SKM-1 (cell line): ENCODE data around the gene WARS2.

Experiments
- DNase-seq: peaks from one replicate; lab custom pipeline; 2025; ENCODE audit not compliant: unreplicated experiment; lab: John Stamatoyannopoulos, UW

The WARS2 gene

DNA sequence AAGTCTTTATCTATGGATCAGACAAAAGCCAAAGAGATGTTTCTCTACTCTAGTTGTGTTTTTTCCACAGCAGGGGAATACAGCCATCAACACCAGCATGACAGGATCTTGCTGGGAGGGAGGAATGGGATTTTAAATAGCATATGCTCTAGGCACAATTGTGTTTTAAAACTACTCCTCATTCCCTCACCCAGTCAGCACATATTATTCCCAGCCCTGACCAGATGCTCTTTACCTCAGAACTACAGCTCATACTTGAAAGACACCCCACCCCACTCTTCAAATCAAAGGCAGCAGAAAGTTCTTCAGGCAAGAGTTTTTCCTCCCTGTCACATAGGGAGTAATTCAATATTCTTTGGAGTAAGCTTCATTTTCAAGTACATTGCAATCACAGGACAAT, 106.1 kb downstream of the WARS2 start:
- DNase-seq = no peak

DNA sequence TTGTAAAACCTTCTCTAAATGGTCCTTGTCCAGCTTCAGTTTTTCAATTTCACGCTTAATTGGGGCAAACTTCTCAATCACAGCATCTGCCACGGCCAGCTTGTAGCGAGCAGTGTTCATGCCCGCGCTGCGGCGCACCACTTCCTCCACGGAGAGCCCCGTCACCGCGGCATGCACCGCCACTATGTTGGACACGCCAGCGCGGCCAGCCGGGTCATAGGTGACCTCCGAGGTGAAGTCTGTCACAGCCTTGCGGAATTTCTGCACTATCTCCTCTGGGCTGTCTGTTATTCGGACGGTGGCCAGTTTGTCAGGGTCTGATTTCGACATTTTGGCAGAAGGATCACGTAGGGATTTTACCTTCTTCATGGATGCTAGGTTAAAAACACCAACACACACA, 107.5 kb downstream of the WARS2 start:
- no peak for DNase-seq

DNA sequence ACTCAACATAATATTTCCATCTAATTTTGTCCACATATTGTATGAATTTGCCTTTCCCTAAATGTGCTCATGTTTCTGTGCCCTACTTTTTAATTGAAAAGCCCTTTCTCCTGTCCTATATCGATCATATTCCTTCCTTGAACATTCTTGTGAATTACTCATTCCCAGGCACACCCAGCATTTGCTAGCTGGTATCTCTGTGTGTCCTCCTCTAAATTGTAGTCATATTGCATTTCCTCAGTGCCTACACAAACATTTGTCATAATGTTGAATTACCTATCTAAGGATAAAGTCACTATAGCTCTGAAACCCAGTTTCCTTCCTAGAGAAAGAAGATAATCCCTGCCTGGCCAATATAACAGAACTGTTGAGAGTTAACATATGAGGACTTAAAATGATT, 112.7 kb downstream of the WARS2 start:
- no peak for DNase-seq

DNA sequence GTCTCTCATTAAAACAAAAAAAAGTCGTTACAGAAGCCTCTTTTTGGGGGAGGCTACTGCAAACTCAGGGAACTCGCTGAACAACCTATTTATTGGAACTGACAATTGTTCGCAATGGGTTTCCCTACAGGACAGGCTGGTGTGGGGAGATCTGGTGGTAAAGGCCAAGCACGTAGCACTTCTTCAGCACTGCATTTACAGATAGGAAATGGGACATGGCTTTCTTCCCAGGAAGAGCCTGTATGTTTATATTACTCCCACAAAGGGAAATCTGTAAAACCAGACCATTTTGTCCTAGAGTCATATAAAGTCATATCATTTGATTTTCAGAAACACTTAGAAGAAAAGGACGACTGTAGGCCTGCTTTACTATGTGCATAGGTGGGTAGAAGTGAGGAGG, 113.5 kb downstream of the WARS2 start:
- no peak for DNase-seq

DNA sequence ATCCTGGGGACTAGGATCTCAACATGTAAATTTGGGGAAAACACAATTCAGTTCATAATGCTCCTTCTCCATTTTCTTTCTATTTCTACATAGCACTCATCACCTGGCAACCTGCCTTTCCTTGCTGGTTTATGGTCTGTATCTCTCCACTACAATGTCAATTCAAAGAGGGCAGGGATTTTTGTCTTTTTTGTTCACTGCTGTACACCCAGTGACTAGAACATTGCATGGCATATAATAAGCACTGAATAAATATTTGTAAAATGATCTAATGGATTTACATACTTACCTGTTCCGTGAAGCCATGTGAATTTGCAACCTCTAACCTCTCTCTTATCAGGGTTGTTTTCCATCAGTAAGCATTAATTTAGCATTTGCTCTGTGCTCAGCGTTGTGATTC, 124.9 kb downstream of the WARS2 start:
- DNase-seq = no peak

DNA sequence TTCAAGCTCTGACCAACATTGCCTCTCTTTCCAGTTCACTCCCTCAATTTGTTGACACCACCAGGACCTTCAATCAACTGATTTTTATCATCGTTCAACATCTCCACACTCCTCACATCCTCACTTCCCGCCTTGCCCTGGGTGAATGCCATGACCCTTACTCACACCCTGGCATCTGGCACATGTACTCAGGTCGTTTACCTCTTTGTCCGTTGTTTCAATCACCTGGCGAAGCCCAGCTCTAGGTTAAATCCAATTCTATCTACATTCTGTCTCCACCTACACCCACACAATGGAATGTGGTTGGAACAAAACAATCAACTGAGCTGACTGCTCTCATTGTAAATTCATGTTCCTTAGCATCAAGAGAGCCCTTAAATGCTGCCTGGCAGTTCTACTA, 128.1 kb downstream of the WARS2 start:
- DNase-seq = no peak

DNA sequence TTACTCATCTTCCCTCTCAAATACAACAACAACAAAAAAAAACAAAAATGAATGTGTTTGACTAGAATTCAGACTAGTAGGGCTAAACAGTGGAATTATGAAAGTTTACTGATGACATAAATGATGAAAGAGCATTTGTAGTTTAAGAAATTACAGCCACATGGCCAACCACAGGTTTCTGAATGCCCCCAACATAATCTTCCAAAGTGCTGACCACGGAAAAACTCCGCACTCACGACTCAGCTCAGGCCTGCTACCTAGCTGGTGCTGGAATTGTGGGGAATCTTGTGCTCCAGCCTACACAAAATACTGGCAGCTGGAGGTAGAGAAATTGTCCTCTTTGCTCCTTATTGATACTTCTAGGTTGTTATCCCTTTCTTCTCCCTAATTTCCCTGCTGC, 128.7 kb downstream of the WARS2 start:
- no peak for DNase-seq

DNA sequence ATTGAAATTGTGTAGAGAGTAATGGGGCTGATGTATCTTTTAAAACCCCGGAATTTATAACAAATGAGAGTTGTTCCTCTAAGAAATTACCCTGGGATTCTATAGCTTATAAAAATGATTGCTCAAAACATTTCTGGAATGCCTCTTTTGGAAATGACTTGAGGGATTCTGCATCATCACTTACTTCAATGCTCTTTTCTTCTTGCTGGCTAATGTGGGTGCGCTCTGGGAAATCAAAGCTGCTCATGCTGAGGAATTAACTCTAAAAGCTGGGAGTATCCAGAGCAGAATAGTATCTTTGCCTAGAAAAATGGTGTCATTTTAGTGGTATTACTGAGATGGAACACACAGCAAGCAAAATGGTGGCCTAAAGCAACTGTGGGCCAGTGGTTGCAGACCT, 129.3 kb downstream of the WARS2 start:
- no peak for DNase-seq

DNA sequence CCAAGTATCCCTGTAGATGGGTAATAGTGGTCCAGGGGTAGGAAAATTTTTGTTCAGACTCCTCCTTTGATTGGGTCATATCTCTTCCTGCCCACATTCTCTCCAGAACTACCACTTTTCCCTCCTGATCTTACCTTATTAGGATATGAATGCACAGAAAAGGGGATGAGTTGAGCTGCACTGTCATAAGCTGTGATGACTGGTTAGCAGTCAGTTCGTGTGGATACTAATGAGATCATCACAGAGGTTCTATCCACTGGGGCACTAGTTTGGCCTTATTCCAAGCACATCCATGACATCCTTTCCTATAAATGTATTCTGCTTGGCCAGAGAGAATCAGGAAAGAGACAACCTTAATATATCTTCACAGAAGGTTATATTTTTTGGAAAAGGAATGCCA, 130.3 kb downstream of the WARS2 start:
- DNase-seq = no peak

DNA sequence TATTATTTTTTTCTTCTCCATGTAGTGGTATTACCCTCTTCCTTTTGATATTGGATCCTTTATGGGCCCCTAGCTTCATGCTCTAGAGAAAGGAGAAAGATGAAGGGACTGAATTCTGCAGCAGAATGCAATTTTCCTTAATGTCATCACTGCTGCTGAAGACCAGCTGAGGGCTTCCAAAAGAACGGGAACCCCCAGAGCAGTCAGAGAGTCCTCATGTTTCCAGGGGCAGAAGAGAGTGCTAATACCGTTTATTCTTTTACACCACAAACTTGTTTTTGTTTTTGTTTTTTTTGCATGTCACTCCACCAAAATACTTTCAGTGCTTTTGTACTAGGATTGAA, 131.2 kb downstream of the WARS2 start:
- no peak for DNase-seq

DNA sequence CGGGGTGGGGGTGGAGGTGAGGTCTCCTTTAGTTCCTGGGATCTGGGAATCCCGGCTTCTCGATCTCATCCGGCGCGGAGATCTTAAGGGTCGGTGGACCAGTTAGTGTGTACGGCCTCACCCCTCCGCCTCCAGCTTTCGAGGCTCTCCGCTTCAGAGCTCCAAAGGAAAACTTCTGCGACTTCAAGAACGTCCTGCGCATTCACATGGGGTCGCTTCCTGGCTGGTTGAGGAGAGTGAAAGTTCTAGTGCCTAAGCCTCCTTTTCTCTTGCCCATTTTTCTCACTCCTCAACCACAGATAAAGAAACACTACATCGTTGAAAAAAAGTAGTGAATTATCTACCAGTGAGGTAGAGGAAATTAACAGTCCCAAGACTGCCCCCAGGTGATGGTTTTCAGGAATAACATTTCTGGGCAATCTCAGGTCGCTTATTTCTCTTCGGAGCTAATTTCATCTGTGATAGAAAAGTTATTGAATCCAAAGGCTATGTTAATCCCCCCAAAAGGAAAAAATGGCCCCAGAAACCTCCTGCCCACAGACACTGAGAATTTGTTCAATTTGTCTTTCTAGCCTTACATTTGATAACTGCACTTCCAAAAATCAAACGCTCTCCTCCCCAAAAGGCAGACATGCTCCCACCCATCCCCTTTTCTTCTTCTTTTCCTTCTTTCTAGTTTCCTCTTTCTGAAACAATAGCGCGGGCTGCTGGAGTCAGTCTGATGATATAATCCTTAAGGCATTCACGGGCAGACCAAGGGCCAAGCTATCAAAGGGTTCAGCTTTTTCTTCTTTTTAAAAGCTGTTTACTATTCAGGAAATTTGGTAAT, 131.8 kb downstream of the WARS2 start:
- peak; percentile 16 for DNase-seq

DNA sequence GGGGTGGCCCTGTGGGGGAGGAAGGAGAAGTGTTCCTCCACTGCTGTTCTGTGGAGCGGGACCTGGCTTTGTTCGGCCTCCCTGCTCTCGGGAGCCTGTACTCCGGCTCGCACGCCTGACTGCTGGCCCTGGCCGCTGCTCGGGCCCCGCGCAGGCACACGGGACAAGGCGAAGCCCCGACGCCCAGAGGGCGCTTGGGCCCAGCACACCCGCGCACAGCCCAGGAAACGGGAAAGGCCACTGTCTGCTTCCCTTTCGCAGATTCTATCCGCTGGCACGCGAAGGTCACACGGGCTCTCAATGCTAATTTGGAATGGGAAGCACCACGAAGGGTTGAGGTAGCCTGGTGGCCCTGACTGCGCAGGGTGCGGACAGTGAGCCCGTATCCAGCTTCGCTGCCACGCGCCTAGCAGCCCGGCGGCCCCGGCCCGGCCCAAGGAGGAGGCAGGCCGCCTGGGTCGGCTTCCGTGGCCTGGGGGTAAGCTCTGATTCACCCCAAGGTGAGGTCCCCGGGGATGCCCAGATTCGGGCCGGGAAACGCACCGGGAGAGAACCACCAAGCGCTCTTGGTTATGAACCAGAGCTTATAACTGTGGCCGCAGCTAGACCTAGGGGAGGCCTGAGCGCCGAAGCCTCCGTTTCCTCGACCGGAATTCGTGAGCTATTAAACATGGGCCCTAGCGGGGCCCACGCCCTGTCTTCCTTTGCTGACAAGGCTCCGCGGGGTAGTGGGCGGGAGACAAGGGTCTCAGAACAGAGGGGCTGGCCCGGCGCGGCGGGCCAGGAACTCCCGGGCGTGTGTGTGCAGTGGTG, 132.6 kb downstream of the WARS2 start:
- DNase-seq = no peak

DNA sequence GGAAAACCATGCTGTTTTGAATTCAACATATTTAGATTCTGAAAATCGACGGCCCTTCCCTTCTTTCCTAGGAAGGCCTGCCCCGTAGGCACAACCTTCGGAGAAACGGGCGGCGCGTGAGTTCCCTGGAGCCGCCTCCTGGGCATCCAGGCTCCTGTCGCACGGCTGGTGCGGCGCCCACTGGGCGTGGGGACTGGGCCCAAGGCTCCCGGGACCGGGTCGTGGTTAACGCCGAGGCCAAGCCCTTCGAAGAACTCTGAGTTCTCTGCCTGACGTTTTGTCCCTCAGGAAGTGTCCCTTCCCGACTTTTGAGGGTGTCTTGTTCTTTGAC, 133.1 kb downstream of the WARS2 start:
- DNase-seq = no peak

DNA sequence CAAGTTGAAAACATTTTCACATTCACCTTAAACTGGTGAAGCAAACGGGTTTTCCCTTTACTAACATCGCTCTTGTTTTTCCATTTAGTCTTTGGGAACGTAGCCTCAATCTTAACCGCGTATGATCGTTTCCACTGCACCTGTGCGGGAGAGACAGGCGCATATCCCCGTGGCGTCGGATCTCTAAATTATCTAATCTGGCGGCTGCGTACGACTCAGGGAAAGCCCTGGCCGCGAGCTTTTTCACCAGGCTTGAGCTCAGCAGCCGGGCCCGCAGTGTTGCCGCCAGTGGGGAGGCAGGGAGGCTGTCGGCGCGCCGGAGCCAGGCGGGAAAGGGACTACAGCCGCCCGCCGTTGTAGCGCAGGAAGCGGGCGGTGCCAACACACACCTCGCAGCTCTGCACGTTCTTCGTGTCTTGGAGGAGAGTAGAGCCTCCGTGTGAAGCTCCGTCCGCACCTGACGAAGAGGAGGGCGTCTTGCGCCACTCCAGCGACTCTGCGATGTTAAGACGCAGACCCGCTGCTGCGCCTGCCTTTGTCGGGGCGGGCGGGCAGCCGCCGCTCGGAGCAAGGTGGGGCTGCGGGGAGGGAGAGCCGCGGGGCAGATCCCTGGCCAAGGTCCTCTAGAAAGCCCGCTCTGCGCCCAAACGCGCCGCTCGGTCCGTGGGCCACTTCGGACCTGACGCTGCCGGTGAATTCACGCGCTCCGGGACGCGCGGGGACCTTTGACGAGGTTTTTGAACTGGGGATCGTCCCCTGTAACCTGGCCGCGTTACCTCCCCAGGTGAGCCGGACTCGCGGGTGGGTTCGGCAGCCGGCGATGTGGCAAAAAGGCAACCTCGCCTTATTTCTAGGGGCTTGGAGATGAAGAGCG, 133.8 kb downstream of the WARS2 start:
- DNase-seq = no peak

DNA sequence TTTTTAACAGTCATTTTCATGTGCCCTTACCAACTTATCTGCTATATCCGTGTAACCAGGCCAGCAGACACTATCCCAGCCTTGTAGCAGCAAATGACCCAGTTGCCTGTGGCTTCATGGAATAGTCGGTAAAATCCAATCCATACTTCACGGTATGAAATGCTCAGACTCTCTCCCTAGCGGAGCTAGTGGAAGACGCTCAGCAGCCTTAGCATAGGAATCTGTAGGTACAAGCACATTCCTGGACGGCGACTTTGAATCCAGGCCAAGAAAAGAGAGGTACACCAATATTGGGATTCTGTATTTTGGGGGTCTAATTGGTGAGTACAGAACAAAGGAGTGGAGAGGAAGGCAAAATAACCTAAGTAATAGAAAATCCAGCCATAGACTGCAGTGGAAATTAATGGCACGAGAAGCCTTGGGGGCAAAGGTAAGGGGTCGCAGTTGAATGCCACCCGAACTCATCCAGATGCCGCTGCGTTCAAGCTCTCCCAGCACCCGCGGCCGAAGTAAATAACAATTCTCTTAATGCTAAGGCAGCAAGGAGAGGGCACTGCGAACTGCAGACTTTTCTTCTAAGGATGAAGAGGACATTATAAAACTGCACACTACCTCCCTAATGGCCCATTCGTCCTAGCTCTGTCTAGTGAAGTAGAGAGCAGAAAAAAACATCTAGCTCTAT, 134.6 kb downstream of the WARS2 start:
- DNase-seq = no peak

DNA sequence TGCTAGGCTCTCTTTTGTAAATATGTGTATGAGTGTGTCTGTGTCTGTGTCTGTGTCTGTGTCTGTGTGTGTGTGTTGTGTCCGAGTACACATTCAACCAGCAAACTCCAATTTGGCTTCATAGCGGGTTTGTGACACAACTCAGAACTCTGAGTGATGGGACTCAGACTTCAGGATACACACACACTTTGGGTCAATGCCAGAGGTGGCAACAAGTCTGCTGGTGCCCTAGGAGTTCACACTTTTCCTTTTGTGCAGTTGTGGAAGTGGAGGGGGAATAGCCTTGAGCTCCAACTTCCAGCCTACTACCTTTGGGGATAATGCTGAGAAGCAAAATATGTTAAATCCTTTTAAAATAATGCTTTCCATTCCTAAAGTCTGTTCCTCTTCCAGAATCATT, 135.7 kb downstream of the WARS2 start:
- DNase-seq = no peak

DNA sequence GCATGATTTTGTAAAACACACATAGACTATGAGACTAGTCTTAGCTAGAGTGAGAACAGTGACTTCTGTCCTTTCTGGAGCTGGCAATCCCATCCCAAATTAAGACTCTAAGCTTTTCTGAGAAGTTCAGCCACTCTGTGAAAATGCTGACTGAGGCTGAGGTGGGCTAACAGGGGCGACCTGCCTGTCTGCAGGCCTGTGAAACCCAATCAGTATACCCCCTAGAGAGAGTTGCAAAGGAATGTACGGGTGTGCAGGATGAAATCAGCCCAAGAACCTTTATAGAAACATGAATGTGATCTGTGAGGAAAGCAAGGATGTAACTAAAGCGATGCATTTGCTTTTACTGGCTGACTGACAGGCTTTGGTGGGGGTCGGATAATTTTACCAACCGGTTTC, 136.3 kb downstream of the WARS2 start:
- DNase-seq = no peak

DNA sequence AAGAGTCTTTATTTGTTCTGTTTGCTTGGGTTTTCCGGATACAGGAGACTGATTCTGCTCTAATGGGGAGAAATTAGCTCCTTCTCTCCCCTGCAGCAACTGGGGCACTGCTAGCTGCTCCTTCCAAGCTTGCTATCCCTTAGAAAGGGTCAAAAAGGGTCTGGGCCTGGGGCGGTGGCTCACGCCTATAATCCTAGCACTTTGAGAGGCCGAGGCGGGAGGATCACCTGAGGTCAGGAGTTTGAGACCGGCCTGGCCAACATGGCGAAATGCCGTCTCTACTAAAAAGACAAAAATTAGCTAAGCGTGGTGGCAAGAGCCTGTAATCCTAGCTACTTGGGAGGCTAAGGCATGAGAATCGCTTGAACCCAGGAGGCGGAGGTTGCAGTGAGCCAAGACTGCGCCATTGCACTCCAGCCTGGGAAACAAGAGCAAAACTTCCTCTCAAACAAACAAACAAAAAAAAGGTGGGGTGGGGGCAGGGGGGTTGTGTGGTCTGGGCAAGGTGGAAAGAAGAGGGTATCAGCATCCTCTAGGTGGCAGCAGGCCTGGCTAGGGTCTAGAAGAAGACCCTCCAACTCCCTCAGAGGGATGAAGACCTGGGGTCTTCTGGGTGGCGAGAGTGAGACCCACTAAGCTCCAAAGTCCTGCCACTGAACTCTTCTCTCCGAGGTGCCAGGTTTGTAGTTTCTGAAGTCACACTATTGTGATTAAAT, 136.9 kb downstream of the WARS2 start:
- no peak for DNase-seq

DNA sequence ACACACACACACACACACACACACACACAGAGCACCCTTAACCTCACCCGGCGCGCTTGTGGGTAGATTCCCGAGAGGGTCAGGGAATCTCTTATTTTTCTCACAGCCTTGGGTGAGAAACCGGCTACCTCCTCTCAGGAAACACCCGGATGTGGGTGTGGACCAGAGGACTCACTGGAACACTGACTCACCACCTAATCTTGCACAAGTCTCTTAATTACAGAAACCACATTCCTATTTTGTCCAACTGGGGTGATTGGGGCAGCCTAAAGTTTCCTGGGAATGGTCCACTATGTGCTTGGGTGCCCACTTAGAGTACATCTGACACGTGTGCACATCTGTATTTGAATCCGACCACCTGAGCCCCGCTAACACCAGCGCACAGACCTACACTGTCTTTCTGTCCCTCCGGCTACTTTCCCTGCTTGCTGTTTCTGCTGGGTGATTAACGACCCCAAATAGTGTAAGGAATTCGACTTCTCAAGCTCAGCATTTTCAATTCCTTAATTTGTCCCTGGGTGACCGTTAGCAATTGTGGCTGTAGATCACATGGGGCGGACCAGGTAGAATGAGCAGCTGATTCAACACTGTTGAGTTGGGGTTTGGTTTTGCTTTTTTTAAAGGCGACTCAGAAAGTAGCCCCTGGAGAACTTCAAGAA, 138.3 kb downstream of the WARS2 start:
- peak; percentile 30 for DNase-seq
